GM23248 (cell line): Measurements from ENCODE around the gene RPH3AL.

ENCODE experiments used
- EZH2 ChIP-seq: fragments of 200-600 bp; sonication (generic); IDR thresholded peaks from 2 replicates; pipeline ENCODE4 v1.6.1; 2018; ENCODE audit warnings: antibody characterized with exemption, mild to moderate bottlenecking; ENCODE audit not compliant: insufficient read depth, poor library complexity, severe bottlenecking
- EZH2phosphoT487 ChIP-seq: fragments of 200-600 bp; sonication (generic); IDR thresholded peaks from 2 replicates; pipeline ENCODE4 v1.6.1; 2018; ENCODE audit warnings: antibody characterized with exemption, moderate library complexity, mild to moderate bottlenecking, low read depth; ENCODE audit not compliant: insufficient read depth

- TF ChIP-seq EZH2, result no peak
- TF ChIP-seq EZH2phosphoT487, result no peak
These were observed 50.8 kb downstream of the RPH3AL start for GRCh38 chr17:301681-302299.
